Loucy (cell line): ENCODE measurements around the gene PIGU.
A peak's percentile ranks its signal among the peaks of the same experiment; 100 is the strongest.

Source experiments
- H2AFZ ChIP-seq: fragments of 200-600 bp; sonication (generic); 2 replicates; pipeline ENCODE4 v1.6.0; 2016; ENCODE audit warnings: antibody characterized with exemption, mild to moderate bottlenecking, low read length, moderate library complexity
- H3F3A ChIP-seq: fragments of 200-600 bp; 2 replicates; pipeline ENCODE4 v1.6.0; 2016; ENCODE audit warnings: antibody characterized with exemption, low read depth, mild to moderate bottlenecking
- H3K27me3 ChIP-seq: fragments of 200-600 bp; sonication (generic); 2 replicates; pipeline ENCODE4 v1.6.1; 2014; ENCODE audit warnings: low read length, mild to moderate bottlenecking; ENCODE audit not compliant: insufficient read depth, poor library complexity, severe bottlenecking
- H3K36me3 ChIP-seq: fragments of 200-600 bp; sonication (generic); 2 replicates; pipeline ENCODE4 v1.6.1; 2016; ENCODE audit warnings: low read length; ENCODE audit not compliant: insufficient read depth
- H3K4me1 ChIP-seq: fragments of 200-600 bp; sonication (generic); 2 replicates; pipeline ENCODE4 v1.5.1; 2014; ENCODE audit warnings: low read length, mild to moderate bottlenecking; ENCODE audit not compliant: insufficient read depth, poor library complexity, severe bottlenecking
- H3K4me2 ChIP-seq: fragments of 200-600 bp; sonication (generic); 2 replicates; pipeline ENCODE4 v1.6.0; 2014; ENCODE audit warnings: antibody characterized with exemption, low read length, low read depth, mild to moderate bottlenecking; ENCODE audit not compliant: poor library complexity, severe bottlenecking
- H3K4me3 ChIP-seq: fragments of 200-600 bp; sonication (generic); 2 replicates; pipeline ENCODE4 v1.5.1; 2014; ENCODE audit warnings: low read length, mild to moderate bottlenecking, mixed read lengths; ENCODE audit not compliant: poor library complexity, severe bottlenecking
- H3K79me2 ChIP-seq: fragments of 200-600 bp; sonication (generic); 2 replicates; pipeline ENCODE4 v1.6.1; 2014; ENCODE audit warnings: low read length; ENCODE audit not compliant: insufficient read depth
- H3K9ac ChIP-seq: fragments of 200-600 bp; sonication (generic); 2 replicates; pipeline ENCODE4 v1.6.0; 2014; ENCODE audit warnings: mild to moderate bottlenecking, low read depth, low read length, moderate library complexity; ENCODE audit not compliant: poor library complexity, severe bottlenecking
- H3K9me2 ChIP-seq: fragments of 200-600 bp; sonication (generic); replicated peaks from 2 replicates; pipeline ENCODE4 v1.6.1; 2016; ENCODE audit warnings: low read depth, low read length, mixed read lengths
- H3K9me3 ChIP-seq: fragments of 200-600 bp; sonication (generic); 2 replicates; pipeline ENCODE4 v1.6.1; 2014; ENCODE audit warnings: mild to moderate bottlenecking, antibody characterized with exemption, low read length, low read depth; ENCODE audit not compliant: insufficient read depth
- H4K20me1 ChIP-seq: fragments of 200-600 bp; sonication (generic); 2 replicates; pipeline ENCODE4 v1.6.0; 2014; ENCODE audit warnings: antibody characterized with exemption, low read length, mild to moderate bottlenecking; ENCODE audit not compliant: insufficient read depth, poor library complexity, severe bottlenecking
- CTCF ChIP-seq: fragments of 200-600 bp; sonication (generic); conservative IDR thresholded peaks from 2 replicates; pipeline ENCODE4 v1.5.1; 2014; ENCODE audit warnings: mild to moderate bottlenecking, antibody characterized with exemption, low read length
- EZH2phosphoT487 ChIP-seq: fragments of 200-600 bp; IDR thresholded peaks from 2 replicates; pipeline ENCODE4 v1.6.1; 2018; ENCODE audit warnings: antibody characterized with exemption, mild to moderate bottlenecking, moderate library complexity, borderline replicate concordance

PIGU gene

GRCh38 chr20:34562641-34563040 is 114.3 kb downstream of the PIGU start:
- Histone ChIP-seq H3K9ac (no peak overlapping the region), H3F3A (no peaks in the 10 kb centered on the region), H3K36me3 (peaks cover 7% of the 10 kb centered on the region; the same call in 1 of the 2 replicates), H3K27me3 (no peaks in the 10 kb centered on the region), H3K4me3 (no peak overlapping the region), H3K79me2 (no peaks in the 10 kb centered on the region), H3K4me1 (no peaks in the 10 kb centered on the region), H4K20me1 (no peaks in the 10 kb centered on the region), H3K9me3 (no peaks in the 10 kb centered on the region), H3K4me2 (no peak overlapping the region), H2AFZ (no peak overlapping the region), H3K9me2 (no peaks in the 10 kb centered on the region)
- TF ChIP-seq CTCF (peak; percentile 61), EZH2phosphoT487 (no peak)

GRCh38 chr20:34561661-34562060 is 115.2 kb downstream of the PIGU start:
- H3K79me2 ChIP-seq, result no peaks in the 10 kb centered on the region
- peaks cover 7% of the 10 kb centered on the region; the same call in 1 of the 2 replicates for H3K36me3 ChIP-seq
- H3K9ac ChIP-seq, result no peak overlapping the region
- no peaks in the 10 kb centered on the region for H3K27me3 ChIP-seq
- H3K9me2 ChIP-seq, result no peaks in the 10 kb centered on the region
- H3K4me3 ChIP-seq, result no peak overlapping the region
- H3K4me1 ChIP-seq, result no peaks in the 10 kb centered on the region
- H2AFZ ChIP-seq, result no peak overlapping the region
- no peaks in the 10 kb centered on the region for H3K9me3 ChIP-seq
- no peak overlapping the region for H3K4me2 ChIP-seq
- H4K20me1 ChIP-seq, result no peaks in the 10 kb centered on the region
- no peaks in the 10 kb centered on the region for H3F3A ChIP-seq
- TF ChIP-seq CTCF, result no peak
- no peak for TF ChIP-seq EZH2phosphoT487

GRCh38 chr20:34560614-34561013 is 116.3 kb downstream of the PIGU start:
- H3K4me3 ChIP-seq, result no peak overlapping the region
- no peaks in the 10 kb centered on the region for H3K27me3 ChIP-seq
- peaks cover 7% of the 10 kb centered on the region; the same call in 1 of the 2 replicates for H3K36me3 ChIP-seq
- H3K79me2 ChIP-seq, result no peaks in the 10 kb centered on the region
- no peak overlapping the region for H3K4me2 ChIP-seq
- no peaks in the 10 kb centered on the region for H4K20me1 ChIP-seq
- no peak overlapping the region for H2AFZ ChIP-seq
- H3F3A ChIP-seq, result no peaks in the 10 kb centered on the region
- TF ChIP-seq EZH2phosphoT487 (no peak), CTCF (no peak)
- no peaks in the 10 kb centered on the region for H3K4me1 ChIP-seq
- no peaks in the 10 kb centered on the region for H3K9me3 ChIP-seq
- H3K9me2 ChIP-seq, result no peaks in the 10 kb centered on the region
- no peak overlapping the region for H3K9ac ChIP-seq
